Measurements from ENCODE around the gene FHDC1.
"Not testable (repeated sequence)": the region's sequence is repeated elsewhere in the genome, so short reads cannot be mapped to it uniquely, and the experiment has no call there.

The FHDC1 gene

GRCh38 chr4:152935631-152936445 lies at the start of gene FHDC1:
Gene FHDC1 (plus strand): TSS chr4:152936323. CDS start chr4:152943058, 6,735 bp downstream.
- peak; percentile 39 for DNase-seq

GRCh38 chr4:152887981-152888380 lies 48.1 kb upstream of the FHDC1 start:
- no peak for DNase-seq

- DNase-seq = no peak
Observed at GRCh38 chr4:152892974-152893373, 43.1 kb upstream of the FHDC1 start.

- no peak for DNase-seq
Observed at GRCh38 chr4:152894673-152895072, 41.5 kb upstream of the FHDC1 start.

- DNase-seq = no peak
Observed at GRCh38 chr4:152896811-152897210, 39.3 kb upstream of the FHDC1 start.

- DNase-seq = not testable (repeated sequence)
Observed at GRCh38 chr4:152898133-152898532, 38.0 kb upstream of the FHDC1 start.

- no peak for DNase-seq
Observed at GRCh38 chr4:152898606-152899005, 37.5 kb upstream of the FHDC1 start.

- DNase-seq = no peak
Observed at GRCh38 chr4:152900395-152900794, 35.7 kb upstream of the FHDC1 start.

- DNase-seq = no peak
Observed at GRCh38 chr4:152901205-152901604, 34.9 kb upstream of the FHDC1 start.

GRCh38 chr4:152903658-152904057 lies 32.5 kb upstream of the FHDC1 start:
- no peak for DNase-seq

GRCh38 chr4:152909901-152910300 lies 26.2 kb upstream of the FHDC1 start:
- DNase-seq = no peak

GRCh38 chr4:152910521-152910920 lies 25.6 kb upstream of the FHDC1 start:
- no peak for DNase-seq

- DNase-seq = no peak
Observed at GRCh38 chr4:152917543-152918395, 18.4 kb upstream of the FHDC1 start.

GRCh38 chr4:152919826-152920225 lies 16.3 kb upstream of the FHDC1 start:
- no peak for DNase-seq

GRCh38 chr4:152920768-152921167 lies 15.4 kb upstream of the FHDC1 start:
- DNase-seq = no peak

- no peak for DNase-seq
Observed at GRCh38 chr4:152921284-152921683, 14.8 kb upstream of the FHDC1 start.

- DNase-seq = no peak
Observed at GRCh38 chr4:152925851-152926250, 10.3 kb upstream of the FHDC1 start.

GRCh38 chr4:152926959-152927358 lies 9.2 kb upstream of the FHDC1 start:
- DNase-seq = no peak

GRCh38 chr4:152927737-152928136 lies 8.4 kb upstream of the FHDC1 start:
- peak; percentile 54 for DNase-seq

- no peak for DNase-seq
Observed at GRCh38 chr4:152928286-152928685, 7.8 kb upstream of the FHDC1 start.

- no peak for DNase-seq
Observed at GRCh38 chr4:152929888-152930287, 6.2 kb upstream of the FHDC1 start.

GRCh38 chr4:152935143-152935542 lies 980 bp upstream of the FHDC1 start:
- DNase-seq = no peak

- no peak for DNase-seq
Observed at GRCh38 chr4:152936446-152937335, 568 bp downstream of the FHDC1 start.

All from DMS79 (cell line).